Superior temporal gyrus (tissue), 1 donor: ENCODE results near the gene P2RX3.
A peak's percentile ranks its signal among the peaks of the same experiment; 100 is the strongest.
"Not testable (repeated sequence)": the region's sequence is repeated elsewhere in the genome, so short reads cannot be mapped to it uniquely, and the experiment has no call there.

Source experiments
- DNase-seq: peaks from one replicate; pipeline ENCODE4 v3.0.0-alpha.2; 2016; ENCODE audit errors: extremely low spot score

The P2RX3 gene

GRCh38 chr11:57348636-57349313 is 10.6 kb downstream of the P2RX3 start:
- DNase-seq, result no peak

- DNase-seq, result peak; percentile 59
Observed at GRCh38 chr11:57349491-57350274, 11.5 kb downstream of the P2RX3 start.

- DNase-seq, result no peak
Observed at GRCh38 chr11:57353036-57353435, 14.9 kb downstream of the P2RX3 start.

GRCh38 chr11:57353446-57353845 is 15.3 kb downstream of the P2RX3 start:
- DNase-seq, result no peak

- DNase-seq, result no peak
Observed at GRCh38 chr11:57353852-57354251, 15.7 kb downstream of the P2RX3 start.

GRCh38 chr11:57354699-57355098 is 16.5 kb downstream of the P2RX3 start:
- DNase-seq, result no peak

- peak; percentile 60 for DNase-seq
Observed at GRCh38 chr11:57356268-57356667, 18.1 kb downstream of the P2RX3 start.

- no peak for DNase-seq
Observed at GRCh38 chr11:57357310-57357709, 19.2 kb downstream of the P2RX3 start.

GRCh38 chr11:57357856-57358255 is 19.7 kb downstream of the P2RX3 start:
- no peak for DNase-seq

- no peak for DNase-seq
Observed at GRCh38 chr11:57358543-57358961, 20.4 kb downstream of the P2RX3 start.

GRCh38 chr11:57358991-57359390 is 20.8 kb downstream of the P2RX3 start:
- DNase-seq, result no peak

GRCh38 chr11:57359396-57359795 is 21.2 kb downstream of the P2RX3 start:
- no peak for DNase-seq

- no peak for DNase-seq
Observed at GRCh38 chr11:57359896-57360690, 21.9 kb downstream of the P2RX3 start.

- no peak for DNase-seq
Observed at GRCh38 chr11:57360991-57361390, 22.8 kb downstream of the P2RX3 start.

- DNase-seq, result not testable (repeated sequence)
Observed at GRCh38 chr11:57361420-57361819, 23.3 kb downstream of the P2RX3 start.

- no peak for DNase-seq
Observed at GRCh38 chr11:57361926-57362325, 23.8 kb downstream of the P2RX3 start.

GRCh38 chr11:57363131-57364080 is 25.3 kb downstream of the P2RX3 start:
- peak; percentile 45 for DNase-seq

- DNase-seq, result no peak
Observed at GRCh38 chr11:57364851-57365660, 26.9 kb downstream of the P2RX3 start.

- DNase-seq, result no peak
Observed at GRCh38 chr11:57368106-57368844, 30.1 kb downstream of the P2RX3 start.

- DNase-seq, result no peak
Observed at GRCh38 chr11:57368845-57369232, 30.7 kb downstream of the P2RX3 start.
